Mucosa of descending colon (tissue), 3 donors: ENCODE measurements around the gene RFLNA. TPM values are rescaled to one million over a fixed set of nuclear protein-coding genes. Genes with fewer than 3 reads are reported as not detected.

Experiments used
- ATAC-seq: fragments of 200-7000 bp; cut with Tn5 transposase; one replicate; pipeline ENCODE4 v1.9.1; 2020; ENCODE audit warnings: mild to moderate bottlenecking, moderate library complexity
- DNase-seq, 3 donors: peaks; one replicate each; pipeline ENCODE4 v3.0.0-alpha.2; 2020
- H3K36me3 ChIP-seq: fragments of 200-600 bp; one replicate; pipeline ENCODE4 v1.8.0; 2021; ENCODE audit warnings: low read depth, mild to moderate bottlenecking
- H3K4me1 ChIP-seq: fragments of 200-600 bp; one replicate; pipeline ENCODE4 v1.8.0; 2021; ENCODE audit warnings: low read depth, mild to moderate bottlenecking
- H3K4me3 ChIP-seq: fragments of 200-600 bp; one replicate; pipeline ENCODE4 v1.8.0; 2021; ENCODE audit warnings: mild to moderate bottlenecking
- H3K9me3 ChIP-seq: fragments of 200-600 bp; one replicate; pipeline ENCODE4 v1.8.0; 2021; ENCODE audit warnings: mild to moderate bottlenecking
- intact Hi-C, 2 donors: fragments of 100-400 bp; cut with DNase I in 1 of 2; cut with micrococcal nuclease in 1 of 2; formaldehyde crosslinking; loops; one replicate each; pipeline versions ENCODE4 v1.11.0 to v1.11.1; 2022; cut with DNase I, micrococcal nuclease
- microRNA-seq: library from miRNA; unstranded; fragments of <30 nt; microRNA quantifications from one replicate; pipeline ENCODE4, GENCODE V29; 2019
- total RNA-seq, 3 donors: library from RNA; stranded (reverse); fragmentation: NEBNext Ultra II Directional in 2 of 3; extraction: Animal tissue kit (Norgen Biotek cat#: 25700) in 2 of 3; gene quantifications; one replicate each; pipeline versions ENCODE4 v1.2.1 to v1.2.4, GENCODE V29; 2021 to 2023
- TF ChIP-seq, protein P1 (sequence below): fragments of 200-600 bp; IDR thresholded peaks from one replicate; pipeline ENCODE4 v1.8.0; 2022; ENCODE audit warnings: antibody characterized with exemption, mild to moderate bottlenecking
- donor health status: DM: no; HTN: no; CAD: no; lungs with moderate emphysema.
- donor health status: DM: no; HTN: no; CAD: no.
- donor health status: DM: no; HTN: yes; CAD: no.

Gene RFLNA
- total RNA-seq, 3 donors from 2014 or later = 18.0 to 74.5 (median 36.0) TPM

DNA sequence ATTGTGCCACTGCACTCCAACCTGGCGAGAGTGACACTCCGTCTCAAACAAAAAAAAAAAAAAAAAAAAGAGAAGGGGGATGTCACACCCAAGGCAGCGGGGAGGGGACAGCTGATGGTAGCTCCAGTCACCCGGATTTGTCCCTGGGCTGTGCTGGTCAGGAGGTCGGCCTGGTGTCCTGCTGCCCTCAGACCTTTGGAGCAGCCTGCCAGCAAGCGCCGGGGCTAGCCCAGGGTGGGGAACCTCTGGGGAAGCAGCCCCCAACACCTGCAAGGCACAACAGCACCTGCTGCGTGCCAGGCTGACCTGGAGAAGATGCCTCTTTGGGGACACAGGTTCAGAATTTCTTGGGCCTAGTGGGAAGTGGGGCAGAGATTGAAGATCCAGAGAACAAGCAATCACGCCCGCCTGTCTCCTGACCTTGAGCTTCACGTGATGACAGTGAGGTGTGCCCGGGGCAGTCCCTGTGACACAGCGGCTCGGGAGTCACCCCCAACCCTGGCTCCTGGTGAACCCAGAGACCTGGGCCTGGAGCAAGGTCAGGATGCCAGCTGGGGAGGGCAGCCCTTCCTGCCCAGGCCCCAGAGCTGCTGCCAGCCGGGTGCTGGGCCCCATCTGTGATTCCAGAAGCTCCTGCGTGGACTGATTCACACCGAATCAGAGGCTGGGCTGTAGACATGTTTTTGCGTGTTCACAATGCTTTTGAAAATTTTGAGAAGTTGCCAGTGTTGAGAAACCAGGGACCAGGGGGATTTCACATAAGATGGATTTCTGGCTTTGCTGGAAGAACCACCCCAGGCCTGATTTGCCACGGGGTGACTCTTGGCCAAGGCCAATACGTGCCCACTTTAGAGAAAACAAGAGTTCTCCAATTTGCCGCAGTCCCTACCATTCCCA is 66.4 kb downstream of the RFLNA start:
- intact Hi-C loops = no loop called here
- TF ChIP-seq, protein P1, sequence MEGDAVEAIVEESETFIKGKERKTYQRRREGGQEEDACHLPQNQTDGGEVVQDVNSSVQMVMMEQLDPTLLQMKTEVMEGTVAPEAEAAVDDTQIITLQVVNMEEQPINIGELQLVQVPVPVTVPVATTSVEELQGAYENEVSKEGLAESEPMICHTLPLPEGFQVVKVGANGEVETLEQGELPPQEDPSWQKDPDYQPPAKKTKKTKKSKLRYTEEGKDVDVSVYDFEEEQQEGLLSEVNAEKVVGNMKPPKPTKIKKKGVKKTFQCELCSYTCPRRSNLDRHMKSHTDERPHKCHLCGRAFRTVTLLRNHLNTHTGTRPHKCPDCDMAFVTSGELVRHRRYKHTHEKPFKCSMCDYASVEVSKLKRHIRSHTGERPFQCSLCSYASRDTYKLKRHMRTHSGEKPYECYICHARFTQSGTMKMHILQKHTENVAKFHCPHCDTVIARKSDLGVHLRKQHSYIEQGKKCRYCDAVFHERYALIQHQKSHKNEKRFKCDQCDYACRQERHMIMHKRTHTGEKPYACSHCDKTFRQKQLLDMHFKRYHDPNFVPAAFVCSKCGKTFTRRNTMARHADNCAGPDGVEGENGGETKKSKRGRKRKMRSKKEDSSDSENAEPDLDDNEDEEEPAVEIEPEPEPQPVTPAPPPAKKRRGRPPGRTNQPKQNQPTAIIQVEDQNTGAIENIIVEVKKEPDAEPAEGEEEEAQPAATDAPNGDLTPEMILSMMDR = no peak
- Histone ChIP-seq H3K9me3 (no peaks in the 10 kb centered on the region), H3K36me3 (no peaks in the 10 kb centered on the region), H3K4me3 (no peak overlapping the region), H3K4me1 (peaks cover 14% of the 10 kb centered on the region)
- DNase-seq (peak in 2 of 3 donors; percentile 57 to 69), ATAC-seq (peak; percentile 46)

DNA sequence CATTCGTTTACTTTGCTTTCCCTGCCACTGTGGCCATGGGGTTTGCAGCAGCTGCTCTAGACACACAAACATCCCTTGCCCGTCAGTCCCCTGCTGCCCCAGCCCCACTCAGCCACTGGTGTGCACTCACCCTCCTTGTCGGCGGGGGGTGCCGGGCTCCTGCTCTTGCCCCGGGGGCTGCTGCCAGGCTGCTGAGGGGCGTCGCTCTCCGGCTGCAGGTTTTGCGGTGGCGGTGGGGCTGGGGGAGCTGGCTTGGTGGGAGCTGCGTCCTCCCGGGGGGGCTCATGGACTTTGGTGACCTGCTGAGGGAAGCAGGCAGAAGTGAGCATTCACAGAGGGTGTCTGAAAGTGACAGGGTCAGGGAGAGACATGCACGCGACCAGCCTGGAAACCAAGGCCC is 67.1 kb downstream of the RFLNA start:
- intact Hi-C loops = no loop called here
- ATAC-seq = no peak
- no peaks in the 10 kb centered on the region for H3K36me3 ChIP-seq

DNA sequence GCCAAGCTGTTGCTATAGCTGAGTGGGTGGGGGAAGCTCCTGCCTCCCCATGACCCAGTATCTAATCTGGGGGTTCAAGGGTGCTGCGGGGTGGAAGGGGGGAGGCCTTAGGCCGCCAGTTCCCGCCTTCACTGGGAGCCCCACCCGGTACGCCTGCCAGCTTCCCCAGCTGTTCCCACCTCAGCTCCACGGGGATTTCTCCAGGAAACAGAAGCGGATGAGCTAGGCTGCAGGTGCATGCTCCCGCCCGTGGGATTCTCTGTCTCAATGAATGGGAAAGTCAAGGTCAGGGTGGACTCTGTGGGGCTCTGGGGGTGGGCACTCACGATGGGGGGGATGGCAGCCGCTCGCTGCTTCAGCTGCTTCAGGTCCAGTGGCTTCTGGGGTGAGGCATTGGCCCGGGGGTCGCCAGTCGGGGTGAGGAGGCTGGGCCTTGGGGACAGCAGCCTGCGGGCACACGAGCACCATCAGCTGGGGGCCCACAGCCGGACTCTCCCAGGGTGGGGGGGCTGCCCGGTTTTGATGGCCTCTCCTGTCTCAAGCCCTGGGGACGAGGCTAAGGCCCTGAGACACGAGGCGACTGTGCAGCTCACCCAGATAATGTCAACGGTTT is 68.6 kb downstream of the RFLNA start:
- Histone ChIP-seq H3K9me3 (no peaks in the 10 kb centered on the region), H3K4me1 (peaks cover 25% of the 10 kb centered on the region), H3K4me3 (no peak overlapping the region), H3K36me3 (no peaks in the 10 kb centered on the region)
- TF ChIP-seq, protein P1 = no peak
- intact Hi-C loops = no loop called here
- ATAC-seq (no peak), DNase-seq (no peak)

More for the DNA sequence above, 67.1 kb downstream of the RFLNA start:
- no peaks in the 10 kb centered on the region for H3K9me3 ChIP-seq
- TF ChIP-seq, protein P1 = no peak
- no peak for DNase-seq
- H3K4me1 ChIP-seq = peaks cover 14% of the 10 kb centered on the region
- H3K4me3 ChIP-seq = no peak overlapping the region

DNA sequence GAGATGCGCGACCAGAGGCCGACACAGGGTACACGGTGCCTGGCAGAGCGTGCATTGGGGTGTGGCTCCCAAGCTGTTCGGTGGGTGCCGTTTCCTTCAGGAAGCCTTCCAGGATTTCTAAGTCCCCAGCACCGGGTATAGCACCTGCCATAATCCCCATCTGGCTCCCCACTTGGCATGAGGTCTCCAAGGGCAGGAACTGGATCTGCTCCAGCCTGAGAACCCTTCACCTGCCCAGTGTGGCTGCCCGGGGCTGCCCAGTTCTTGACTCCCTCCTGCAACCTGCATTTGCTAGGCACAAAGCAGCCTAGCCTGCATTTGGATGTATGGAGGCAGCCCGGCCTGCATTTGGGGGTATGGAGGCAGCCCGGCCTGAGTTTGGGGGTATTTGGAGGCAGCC is 69.7 kb downstream of the RFLNA start:
- DNase-seq (no peak), ATAC-seq (no peak)
- Histone ChIP-seq H3K4me3 (no peak overlapping the region), H3K9me3 (no peaks in the 10 kb centered on the region), H3K4me1 (peaks cover 31% of the 10 kb centered on the region), H3K36me3 (no peaks in the 10 kb centered on the region)
- intact Hi-C loops = no loop called here
- TF ChIP-seq, protein P1 = no peak

Small RNA genes within 50 kb of the gene (microRNA-seq; reads per million reads assigned to microRNA genes)
- not detected for gene MIR6880
